ENCODE results near the gene MRPS12. TPM values are rescaled to one million over a fixed set of nuclear protein-coding genes. Genes with fewer than 3 reads are reported as not detected.

The MRPS12 gene
- total and polyA plus RNA-seq, 9 of the 15 experiments (the other 6 are each of a cell fraction or from before 2014, with no cell fraction given): 8.1 to 174 (median 52.0) TPM

GRCh38 chr19:38899447-38900201 lies 31.1 kb upstream of the MRPS12 start, which contains the start of the genes NFKBIB and SIRT2 (continued):
- TF ChIP-seq ZBTB26 (CRISPR knock-in tag; IDR thresholded peaks at IDR 0.05): no peak
- TF ChIP-seq USF2 (CRISPR knock-in tag; IDR thresholded peaks at IDR 0.05): peak; percentile 75
- TF ChIP-seq ZNF165 (CRISPR knock-in tag; IDR thresholded peaks at IDR 0.05; ENCODE audit: borderline replicate concordance): no peak
- TF ChIP-seq HNRNPLL (IDR thresholded peaks at IDR 0.05; ENCODE audit: low read depth, low read length, poor library complexity, severe bottlenecking): peak; percentile 84
- peak; percentile 48; the same call in 1 of the 2 replicates for TF ChIP-seq EGR1 (conservative IDR thresholded peaks at IDR 0.05)
- TF ChIP-seq ARHGAP35 (IDR thresholded peaks at IDR 0.05; ENCODE audit: partially characterized antibody): no peak
- TF ChIP-seq TGIF2 (CRISPR knock-in tag; IDR thresholded peaks at IDR 0.05): no peak
- peak; percentile 81 for TF ChIP-seq MEIS2 (IDR thresholded peaks at IDR 0.05; ENCODE audit: partially characterized antibody)
- peak; percentile 73; the same call in 1 of the 2 replicates for TF ChIP-seq JUN (IDR thresholded peaks at IDR 0.05; ENCODE audit: borderline replicate concordance, low read depth, low read length)
- no peak for TF ChIP-seq JUN (CRISPR knock-in tag; IDR thresholded peaks at IDR 0.05; ENCODE audit: borderline replicate concordance)
- no peak for TF ChIP-seq ZNF212 (CRISPR knock-in tag; IDR thresholded peaks at IDR 0.05)
- TF ChIP-seq POLR2H (tag; IDR thresholded peaks at IDR 0.05; ENCODE audit: low read depth): no peak
- no peak for TF ChIP-seq CLOCK (CRISPR knock-in tag; IDR thresholded peaks at IDR 0.05; ENCODE audit: borderline replicate concordance)
- peak; percentile 99 for TF ChIP-seq ELF2 (CRISPR knock-in tag; IDR thresholded peaks at IDR 0.05)
- TF ChIP-seq PML (IDR thresholded peaks at IDR 0.05; ENCODE audit: low read length): no peak
- peak; percentile 86 for TF ChIP-seq KHSRP (IDR thresholded peaks at IDR 0.05)
- peak; percentile 41; the same call in 1 of the 2 replicates for TF ChIP-seq KDM2B (CRISPR knock-in tag; IDR thresholded peaks at IDR 0.05)
- peak; percentile 69 for TF ChIP-seq MYC (IDR thresholded peaks at IDR 0.05; ENCODE audit: low read depth, low read length)
- TF ChIP-seq MYC (CRISPR knock-in tag; IDR thresholded peaks at IDR 0.05; ENCODE audit: borderline replicate concordance, low read depth): no peak; the same call in 1 of the 2 replicates
- TF ChIP-seq ZNF561 (CRISPR knock-in tag; conservative IDR thresholded peaks at IDR 0.05): no peak
- no peak for TF ChIP-seq POLR2AphosphoS2 (IDR thresholded peaks at IDR 0.05; ENCODE audit: low read length)
- TF ChIP-seq PKNOX1 (IDR thresholded peaks at IDR 0.05): peak; percentile 94
- TF ChIP-seq XRCC3 (IDR thresholded peaks at IDR 0.05): no peak
- TF ChIP-seq ESRRA (IDR thresholded peaks at IDR 0.05; ENCODE audit: borderline replicate concordance, low read depth): peak; percentile 73; the same call in 1 of the 2 replicates
